Activated CD4-positive, alpha-beta T cell treated with anti-CD3 and anti-CD28 coated beads, Interleukin-2, Interleukin-6, amounts not matched to agents 100 ng/mL and 50 ng/mL, durations not matched to agents 16 hours and 8 hours (primary cell): Measurements from ENCODE around the gene TMEM229B.
"Not testable (repeated sequence)": the region's sequence is repeated elsewhere in the genome, so short reads cannot be mapped to it uniquely, and the experiment has no call there.

Experiments
- DNase-seq: peaks from one replicate; pipeline ENCODE4 v3.0.0-alpha.2; 2020

TMEM229B gene

GRCh38 chr14:67483579-67484285 is 4.8 kb downstream of the TMEM229B start:
- no peak for DNase-seq

DNA sequence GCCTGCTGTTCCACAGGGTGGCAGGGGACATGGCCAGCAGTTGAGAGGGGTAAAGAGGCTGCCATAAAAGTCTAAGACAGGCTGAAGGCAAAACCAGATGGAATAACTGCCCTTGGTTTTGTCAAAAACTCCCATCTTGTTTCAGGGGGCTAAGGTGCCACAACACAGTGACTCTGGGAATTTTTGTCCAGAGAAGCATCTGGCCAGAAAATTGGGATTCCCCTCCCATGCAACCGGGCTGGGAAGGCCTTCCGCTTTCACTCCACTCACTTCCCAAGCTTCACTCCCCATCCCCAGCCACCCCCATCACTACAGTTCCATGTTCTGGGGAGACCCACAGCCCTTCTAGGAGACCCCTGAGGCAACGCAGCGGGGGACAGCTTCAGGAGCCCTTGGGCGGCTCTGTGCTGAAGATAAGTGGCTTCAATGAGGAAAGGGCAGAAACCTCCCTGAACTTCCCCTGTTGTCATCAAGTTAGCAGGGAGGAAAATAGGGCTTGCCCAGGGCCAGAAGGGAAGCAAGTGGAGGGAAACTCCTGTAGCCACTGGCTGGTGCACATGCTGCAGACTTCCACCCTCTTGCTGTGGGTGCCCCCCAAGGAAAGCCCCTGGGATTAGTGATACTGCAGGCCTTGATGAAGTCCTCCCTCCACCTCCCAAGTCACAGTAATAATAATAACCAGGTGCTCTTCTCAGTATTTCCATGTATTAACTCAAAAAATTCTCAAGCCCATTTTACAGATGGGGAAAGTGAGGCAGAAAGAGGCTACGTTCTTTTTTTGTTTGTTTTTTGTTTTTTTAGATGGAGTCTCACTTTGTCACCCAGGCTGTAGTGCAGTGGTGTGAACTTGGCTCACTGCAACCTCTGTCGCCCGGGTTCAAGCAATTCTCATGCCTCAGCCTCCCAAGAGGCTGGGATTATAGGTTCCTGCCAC is 6.0 kb downstream of the TMEM229B start:
- DNase-seq: no peak

DNA sequence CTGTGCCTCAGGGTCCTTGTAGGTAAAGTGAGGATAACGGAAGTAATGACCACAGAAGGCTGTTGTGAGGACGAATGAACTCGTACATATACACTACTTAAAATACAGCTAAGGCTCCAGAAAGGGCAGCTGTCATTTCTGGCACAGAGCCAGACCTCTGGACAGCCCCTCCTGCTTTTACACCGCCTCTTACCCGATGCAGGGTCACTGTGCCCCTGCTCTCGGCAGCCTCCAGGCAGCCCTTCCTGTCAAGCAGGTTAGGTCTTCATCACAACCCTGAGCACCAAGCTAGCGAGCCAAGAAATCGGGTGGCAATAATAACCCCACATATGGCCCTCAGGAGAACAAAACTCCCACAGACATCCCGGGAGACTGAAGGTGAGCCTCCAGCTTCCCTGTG is 8.5 kb downstream of the TMEM229B start:
- no peak for DNase-seq

GRCh38 chr14:67478800-67479084 is 9.8 kb downstream of the TMEM229B start:
- no peak for DNase-seq

DNA sequence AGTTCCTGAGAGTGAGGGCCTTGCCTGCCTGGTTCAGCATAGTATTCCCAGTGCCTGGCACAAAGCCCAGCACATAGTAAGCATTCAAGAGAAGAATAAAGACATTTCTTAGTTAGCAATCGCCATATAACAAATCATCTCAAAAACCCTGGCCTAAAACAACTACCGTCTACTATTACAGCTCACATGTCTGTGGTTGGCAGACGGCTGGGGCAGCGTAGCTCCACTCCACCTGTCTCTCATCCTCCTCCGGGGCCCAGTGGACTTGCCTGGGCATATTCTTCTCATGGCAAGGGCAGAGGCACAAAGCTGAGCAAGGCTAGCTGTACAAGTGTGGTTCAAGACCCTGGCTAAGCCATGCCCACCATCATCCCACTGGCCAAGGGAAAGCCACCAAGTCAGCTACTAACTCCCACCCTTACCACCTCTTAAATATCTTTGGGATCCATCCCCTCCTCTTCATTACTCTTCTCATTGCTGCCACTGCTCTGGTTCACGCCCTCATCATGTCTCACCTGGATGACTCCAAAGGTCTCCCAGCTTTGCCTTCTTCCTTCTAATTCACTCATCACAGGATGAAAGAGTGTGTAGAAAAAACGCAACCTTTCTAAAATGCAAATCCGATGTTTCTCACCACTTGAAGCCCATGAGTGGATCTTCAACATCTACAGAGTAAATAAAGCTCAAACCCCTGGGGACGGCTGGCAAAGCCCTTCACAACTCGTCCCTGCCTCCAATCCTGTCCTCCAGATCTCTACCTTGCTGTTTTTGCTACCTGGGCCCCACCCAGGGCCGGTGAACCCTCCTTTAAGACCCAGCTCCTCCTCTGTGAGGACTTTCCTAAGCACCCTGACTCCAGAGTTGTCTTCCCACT is 10.4 kb downstream of the TMEM229B start:
- no peak for DNase-seq

DNA sequence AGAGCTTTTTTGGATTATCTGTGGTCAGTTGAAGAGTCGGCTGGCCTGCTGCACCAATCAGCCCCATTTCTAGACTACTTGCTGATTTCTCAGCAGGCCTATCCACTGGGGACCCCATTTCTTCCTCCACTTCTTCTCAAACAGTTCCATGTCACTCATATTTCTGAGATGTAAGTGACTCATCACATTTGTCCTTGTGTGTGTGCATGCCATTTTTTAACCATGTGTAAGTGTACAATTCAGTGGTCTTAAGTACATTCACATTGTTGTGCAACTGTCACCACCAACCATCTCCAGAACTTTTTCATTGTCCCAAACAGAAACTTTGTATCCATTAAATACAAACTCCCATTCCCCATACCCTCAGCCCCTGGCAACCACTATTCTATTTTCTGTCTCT is 14.2 kb downstream of the TMEM229B start:
- no peak for DNase-seq

DNA sequence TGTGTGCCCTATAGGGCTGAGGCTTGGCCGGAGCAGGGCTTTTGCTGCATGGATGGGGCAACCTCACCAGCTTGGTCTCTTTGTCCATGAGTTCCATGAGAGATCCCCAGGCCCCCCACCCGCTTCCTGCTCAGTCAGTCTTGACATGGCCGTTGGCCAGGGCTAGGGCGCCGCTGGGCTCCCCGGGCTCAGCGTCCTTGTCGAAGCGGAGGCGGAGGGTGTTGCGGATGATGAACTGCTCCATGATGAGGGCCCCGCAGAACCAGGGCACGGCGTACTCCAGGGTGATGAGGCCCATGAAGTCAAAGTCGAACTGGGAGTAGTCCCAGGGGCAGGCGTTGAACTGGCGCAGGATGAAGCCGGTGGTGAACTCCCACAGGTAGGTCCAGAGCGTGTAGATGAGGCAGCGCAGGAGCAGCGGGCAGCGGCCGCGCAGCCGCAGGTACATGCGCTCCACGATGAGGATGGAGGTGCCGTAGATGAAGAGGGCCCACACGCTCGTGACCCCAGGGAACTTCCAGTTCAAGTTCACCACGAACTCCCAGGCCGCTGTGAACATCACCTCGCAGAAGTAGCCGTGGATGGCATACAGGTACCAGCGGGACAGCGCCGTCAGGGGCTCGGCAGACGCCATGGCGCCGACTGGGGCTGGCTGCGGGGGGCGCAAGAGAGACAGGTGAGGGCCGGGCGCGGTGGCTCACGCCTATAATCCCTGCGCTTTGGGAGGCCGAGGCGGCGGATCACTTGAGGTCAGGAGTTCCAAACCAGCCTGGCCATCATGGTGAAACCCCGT is 15.0 kb downstream of the TMEM229B start:
- no peak for DNase-seq

GRCh38 chr14:67472726-67473125 is 15.8 kb downstream of the TMEM229B start:
- no peak for DNase-seq

- no peak for DNase-seq
These were observed 18.6 kb downstream of the TMEM229B start for GRCh38 chr14:67469954-67470353.

DNA sequence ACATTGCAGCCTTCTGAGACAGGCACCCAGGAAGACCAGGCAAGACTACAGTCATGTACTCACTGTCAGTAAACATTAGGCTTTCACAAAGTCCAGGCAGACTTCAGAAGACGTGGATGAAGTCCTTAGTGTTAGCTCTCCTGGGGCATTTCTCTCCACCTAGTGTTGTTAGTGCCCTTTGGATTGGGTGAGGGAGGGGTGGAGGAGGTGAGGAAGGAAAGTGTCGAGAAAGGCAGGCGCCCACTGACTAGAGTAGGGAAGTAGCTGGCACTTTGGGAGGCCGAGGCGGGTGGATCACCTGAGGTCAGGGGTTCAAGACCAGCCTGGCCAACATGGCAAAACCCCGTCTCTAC is 20.2 kb downstream of the TMEM229B start:
- DNase-seq: no peak

DNA sequence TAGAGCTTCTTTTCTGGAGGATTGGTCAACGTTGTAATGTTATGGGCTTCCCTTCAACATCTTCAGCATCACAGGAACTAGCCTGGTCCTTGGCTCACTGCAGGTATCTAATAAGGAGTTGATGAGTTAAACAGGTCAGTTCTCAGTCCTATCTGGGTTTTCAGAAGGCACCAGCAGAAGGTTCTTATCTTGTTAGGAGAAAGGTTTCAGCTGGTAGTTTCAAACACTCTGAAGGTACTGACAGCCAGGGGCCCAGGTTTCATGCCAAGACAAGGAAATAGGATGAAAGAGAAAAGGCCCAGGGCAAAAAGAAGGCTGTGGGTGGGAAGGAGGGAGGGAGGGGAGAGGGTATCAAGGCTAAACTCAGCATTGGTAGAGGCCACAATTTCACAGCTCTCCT is 21.4 kb downstream of the TMEM229B start:
- DNase-seq: no peak

DNA sequence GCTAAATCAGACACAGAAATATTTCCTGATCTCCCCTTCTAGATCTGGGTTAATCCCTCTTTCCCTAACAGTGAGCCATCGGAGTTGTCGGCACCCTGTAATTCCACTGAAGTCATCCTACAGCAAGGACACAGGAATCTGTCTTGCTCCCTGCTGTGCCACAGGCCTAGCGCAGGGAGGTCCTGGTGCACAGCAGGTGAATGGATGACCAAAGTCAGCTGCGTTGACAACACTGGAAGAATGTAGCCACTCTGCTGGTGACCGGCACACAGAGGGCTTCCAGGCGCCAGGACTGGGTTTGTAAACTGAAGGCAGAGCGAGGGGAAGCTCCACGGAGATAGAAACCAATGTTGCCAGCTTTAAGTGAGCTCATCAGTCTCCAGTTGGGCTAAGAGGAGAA is 23.6 kb downstream of the TMEM229B start:
- DNase-seq: no peak

DNA sequence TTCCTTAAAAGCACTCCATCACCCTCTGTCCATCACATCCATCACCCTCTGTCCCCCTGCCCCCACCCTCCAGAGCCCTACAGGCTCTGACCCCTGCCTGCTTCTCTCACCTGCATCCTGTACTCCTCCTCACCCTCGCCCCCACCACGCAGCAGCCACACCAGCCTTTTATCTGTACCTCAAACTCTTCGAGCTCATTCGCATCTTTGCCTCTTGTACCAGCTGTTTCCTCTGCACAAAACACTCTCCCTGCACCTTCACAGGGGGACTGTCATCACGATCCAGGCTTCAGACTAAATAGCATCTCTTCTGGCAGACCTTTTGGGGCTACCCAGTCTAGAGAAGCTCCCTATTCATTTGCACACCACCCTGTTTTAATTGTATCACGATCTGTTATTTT is 24.1 kb downstream of the TMEM229B start:
- no peak for DNase-seq

DNA sequence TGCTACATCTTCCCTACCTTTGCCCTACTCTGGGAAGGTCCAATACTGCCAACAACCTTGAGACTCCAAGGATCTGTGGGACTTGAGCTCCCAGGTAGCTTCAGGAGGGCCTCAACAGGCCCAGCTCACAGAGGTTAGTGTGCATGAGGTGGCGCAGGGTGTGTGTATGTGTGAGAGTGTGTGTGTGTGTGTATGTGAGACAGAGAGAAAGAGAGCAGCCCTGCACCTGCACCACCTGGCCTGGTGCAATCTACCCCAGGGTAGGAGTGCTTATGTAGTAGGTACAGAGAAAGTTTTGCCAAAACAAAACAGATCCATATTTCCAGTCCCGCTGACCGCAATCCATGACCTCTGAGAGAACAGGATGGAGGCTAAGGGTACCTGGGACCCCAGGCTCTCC is 24.6 kb downstream of the TMEM229B start:
- DNase-seq: no peak

- no peak for DNase-seq
These were observed 26.5 kb downstream of the TMEM229B start for GRCh38 chr14:67461996-67462395.

DNA sequence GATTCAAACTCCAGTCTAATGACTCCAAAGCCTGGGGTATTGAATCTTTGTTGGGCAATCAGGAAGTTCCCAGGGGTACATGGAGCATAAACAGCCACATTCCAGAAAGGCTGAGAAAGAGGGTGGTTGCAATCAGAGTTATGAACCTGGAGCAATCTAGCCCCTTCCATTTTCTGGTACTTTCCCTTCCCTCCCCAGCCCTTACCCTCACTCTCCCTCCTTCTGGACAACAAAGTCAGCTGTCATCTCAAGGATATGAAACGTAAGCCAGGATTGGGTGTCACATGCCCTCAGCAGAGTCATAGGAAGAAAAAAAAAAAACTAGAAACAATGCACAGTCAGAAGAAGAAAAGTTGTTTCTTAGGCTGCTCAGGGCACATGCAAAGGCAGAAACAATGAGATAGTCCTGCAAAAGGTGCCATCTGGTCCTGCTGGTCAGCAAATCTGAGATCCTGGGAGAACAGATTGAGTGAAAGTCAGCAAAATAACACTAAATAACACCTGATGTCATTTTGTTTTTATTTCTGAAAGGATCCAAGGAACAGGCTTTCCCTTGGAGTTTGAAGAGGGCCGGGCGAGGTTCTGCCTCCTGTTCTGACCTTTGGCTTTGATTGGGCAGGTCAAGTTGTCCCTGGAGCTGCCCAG is 27.1 kb downstream of the TMEM229B start:
- peak; percentile 10 for DNase-seq

DNA sequence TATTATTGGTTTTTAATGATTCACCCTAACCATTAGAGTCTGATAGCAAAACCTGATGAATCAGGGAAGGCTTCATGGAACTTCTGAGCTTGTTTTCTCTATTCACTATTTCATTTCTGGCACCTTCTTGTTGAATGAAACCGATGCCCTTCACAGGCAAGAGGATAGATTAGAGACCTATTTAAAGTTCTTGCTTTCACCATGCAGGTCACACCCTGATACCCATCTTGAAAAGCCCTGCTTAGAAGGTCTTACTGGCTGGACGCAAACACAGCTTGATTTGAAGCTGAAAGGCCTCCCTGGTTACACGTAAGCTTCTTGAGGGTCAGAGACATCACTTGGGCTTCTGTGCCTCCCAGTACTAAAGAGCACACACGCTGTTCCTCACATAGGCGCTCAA is 29.2 kb downstream of the TMEM229B start:
- no peak for DNase-seq

DNA sequence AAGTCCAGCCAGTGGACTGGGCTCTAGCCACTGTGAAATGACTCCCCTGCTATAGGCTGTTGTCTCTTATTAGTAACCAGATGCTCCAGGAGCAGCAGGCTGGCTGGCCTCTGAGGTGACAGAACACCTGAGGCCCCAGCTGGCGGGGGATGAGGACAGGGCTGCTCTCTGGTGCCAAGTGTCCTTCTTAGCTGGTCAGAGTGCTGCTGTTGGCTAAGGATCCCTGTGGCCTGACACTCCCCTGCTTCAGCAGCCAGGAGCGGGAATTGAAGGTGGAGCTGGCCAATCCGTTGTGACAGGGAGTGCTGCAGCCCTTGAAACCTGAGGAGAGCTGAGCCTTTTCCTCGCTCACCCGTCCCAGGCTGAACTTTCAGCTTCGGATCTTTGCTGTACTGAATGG is 30.7 kb downstream of the TMEM229B start:
- no peak for DNase-seq

GRCh38 chr14:67456732-67457131 is 31.8 kb downstream of the TMEM229B start:
- DNase-seq: no peak

GRCh38 chr14:67453575-67454300 is 34.8 kb downstream of the TMEM229B start:
- DNase-seq: no peak

DNA sequence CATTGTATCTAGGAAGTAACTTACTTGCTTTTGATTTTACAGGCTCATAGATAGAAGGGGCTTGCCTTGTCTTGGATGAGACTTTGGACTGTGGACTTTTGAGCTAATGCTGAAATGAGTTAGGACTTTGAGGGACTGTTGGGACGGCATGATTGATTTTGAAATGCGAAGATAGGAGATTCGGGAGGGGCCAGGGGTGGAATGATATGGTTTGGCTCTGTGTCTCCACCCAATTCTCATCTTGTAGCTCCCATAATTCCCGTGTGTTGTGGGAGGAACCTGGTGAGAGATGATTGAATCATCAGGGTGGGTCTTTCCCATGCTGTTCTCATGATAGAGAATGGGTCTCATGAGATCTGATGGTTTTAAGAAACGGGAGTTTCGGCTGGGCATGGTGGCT is 36.9 kb downstream of the TMEM229B start:
- not testable (repeated sequence) for DNase-seq

DNA sequence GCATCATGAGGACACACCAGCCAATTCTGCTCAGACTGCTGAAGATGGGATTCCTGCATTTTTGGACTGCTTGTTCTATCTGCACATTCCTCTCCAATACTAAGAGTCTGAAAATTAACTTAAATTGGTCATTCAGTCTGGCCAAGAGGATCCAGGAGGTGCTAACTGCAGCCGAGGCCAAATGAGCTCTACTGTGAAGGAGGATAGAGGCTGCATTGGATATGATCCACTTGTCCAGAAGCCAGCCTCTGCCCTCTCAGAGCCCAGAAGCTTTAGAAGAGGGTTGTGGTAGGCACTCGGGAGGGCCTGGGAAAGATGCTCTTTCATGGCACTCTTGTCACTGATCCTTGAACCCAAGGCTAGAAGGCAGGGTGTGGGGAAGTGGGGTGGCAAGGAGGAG is 39.4 kb downstream of the TMEM229B start:
- DNase-seq: no peak
